H1 (cell line): ENCODE results near the gene DNAJC21. TPM values are rescaled to one million over a fixed set of nuclear protein-coding genes. Genes with fewer than 3 reads are reported as not detected.

Experiments
- HDAC6 ChIP-seq: IDR thresholded peaks from one replicate; pipeline ENCODE4 v1.7.1; 2012; ENCODE audit warnings: low read depth, mild to moderate bottlenecking, inconsistent platforms, low read length, moderate library complexity
- RFX5 ChIP-seq: IDR thresholded peaks from 2 replicates; pipeline ENCODE4 v1.6.1; 2011; ENCODE audit warnings: low read depth, low read length, improper control_type of control experiment, borderline replicate concordance
- SIRT6 ChIP-seq: IDR thresholded peaks from one replicate; pipeline ENCODE4 v1.7.1; 2012; ENCODE audit warnings: low read length, inconsistent platforms
- TBP ChIP-seq: IDR thresholded peaks from 2 replicates; pipeline ENCODE4 v1.6.1; 2011; ENCODE audit warnings: low read depth, low read length, improper control_type of control experiment
- ZNF274 ChIP-seq: IDR thresholded peaks from 2 replicates; pipeline ENCODE4 v1.7.0; 2012; ENCODE audit warnings: low read length, borderline replicate concordance; ENCODE audit errors: extremely low read depth
- polyA plus RNA-seq, 7 experiments: library from polyadenylated mRNA; depleted of rRNA in 3 of 7; stranded (reverse) in 5 of 7; unstranded in 2 of 7; fragments of >200 nt in 5 of 7; fragments of 200-250 nt in 2 of 7; gene quantifications; 1 replicate in 5 of 7; 2 replicates in 1 of 7; 4 replicates in 1 of 7; pipeline versions ENCODE4 v1.2.1 to v1.2.3, GENCODE V29; 2011 to 2013; ENCODE audit warnings: missing spikeins in 2 of 7, mixed read lengths in 2 of 7
- total RNA-seq: library from RNA; stranded (reverse); fragmentation: NEBNext Ultra II Directional; extraction: Animal tissue kit (Norgen Biotek cat#: 25700); gene quantifications from 2 replicates; pipeline ENCODE4 v1.2.1, GENCODE V29; 2021
- TF ChIP-seq, protein P1 (sequence below): IDR thresholded peaks from 2 replicates; pipeline ENCODE4 v1.6.1; 2011; ENCODE audit warnings: low read length, improper control_type of control experiment

Gene DNAJC21
- total and polyA plus RNA-seq, 2 of the 8 experiments (the other 6 are each of a cell fraction or from before 2014, with no cell fraction given): 5.1 to 47.5 TPM

GRCh38 chr5:34978681-34979080 lies 49.3 kb downstream of the DNAJC21 start (continued):
- TF ChIP-seq SIRT6 (no peak), TBP (no peak), HDAC6 (no peak), RFX5 (no peak), ZNF274 (no peak)
- TF ChIP-seq, protein P1, sequence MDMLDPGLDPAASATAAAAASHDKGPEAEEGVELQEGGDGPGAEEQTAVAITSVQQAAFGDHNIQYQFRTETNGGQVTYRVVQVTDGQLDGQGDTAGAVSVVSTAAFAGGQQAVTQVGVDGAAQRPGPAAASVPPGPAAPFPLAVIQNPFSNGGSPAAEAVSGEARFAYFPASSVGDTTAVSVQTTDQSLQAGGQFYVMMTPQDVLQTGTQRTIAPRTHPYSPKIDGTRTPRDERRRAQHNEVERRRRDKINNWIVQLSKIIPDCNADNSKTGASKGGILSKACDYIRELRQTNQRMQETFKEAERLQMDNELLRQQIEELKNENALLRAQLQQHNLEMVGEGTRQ: no peak
